Esophagus muscularis mucosa (tissue), 2 donors: ENCODE data around the gene KLHL29.

ENCODE experiments used
- POLR2A ChIP-seq: fragments of 450-650 bp; IDR thresholded peaks from one replicate; pipeline ENCODE4 v1.6.1; 2017; ENCODE audit warnings: antibody characterized with exemption, moderate library complexity, mild to moderate bottlenecking, low read depth
- POLR2AphosphoS5 ChIP-seq, 2 donors: sonication (generic); formaldehyde crosslinking; IDR thresholded peaks; one replicate each; pipeline ENCODE4 v1.6.1; 2017; ENCODE audit warnings: antibody characterized with exemption in 2 of 2

DNA sequence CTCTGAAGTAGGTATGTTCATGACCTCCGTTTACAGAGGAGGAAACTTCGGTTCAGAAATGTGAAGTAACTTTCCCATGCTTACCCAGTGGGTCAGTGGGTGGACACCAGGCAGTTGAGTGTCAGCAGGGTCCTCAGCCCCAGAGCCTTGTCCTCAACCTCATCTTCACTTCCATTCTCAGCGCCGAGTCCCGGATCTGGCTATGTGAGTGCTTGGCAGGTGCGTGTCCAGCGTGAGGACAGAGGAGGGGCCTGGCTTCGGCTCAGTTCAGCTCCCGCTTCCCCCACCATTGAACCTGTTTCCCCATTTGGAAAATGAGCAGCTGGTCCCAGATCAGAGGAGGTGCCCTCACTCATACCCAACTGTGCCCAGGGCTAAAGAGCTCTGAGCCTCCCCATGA is 274.3 kb downstream of the KLHL29 start:
- TF ChIP-seq POLR2AphosphoS5 (IDR thresholded peaks at IDR 0.05), result no peak
- no peak for TF ChIP-seq POLR2A
